T follicular helper cell (primary cell): Measurements from ENCODE around the gene ALDH1A2.

Experiments
- DNase-seq: peaks from one replicate; pipeline ENCODE4 v3.0.0-alpha.2; 2020; ENCODE audit warnings: low read depth

Gene ALDH1A2

GRCh38 chr15:57994221-57995049 lies 71.1 kb downstream of the ALDH1A2 start:
- no peak for DNase-seq

- no peak for DNase-seq
These were observed 71.9 kb downstream of the ALDH1A2 start for GRCh38 chr15:57993409-57994145.

- DNase-seq, result no peak
These were observed 72.7 kb downstream of the ALDH1A2 start for GRCh38 chr15:57992761-57993355.

GRCh38 chr15:57973534-57973933 lies 92.0 kb downstream of the ALDH1A2 start:
- DNase-seq, result no peak

GRCh38 chr15:57972864-57973263 lies 92.6 kb downstream of the ALDH1A2 start:
- DNase-seq, result no peak

- no peak for DNase-seq
These were observed 95.5 kb downstream of the ALDH1A2 start for GRCh38 chr15:57969996-57970395.

GRCh38 chr15:57969355-57969754 lies 96.2 kb downstream of the ALDH1A2 start:
- no peak for DNase-seq

GRCh38 chr15:57962887-57963286 lies 102.6 kb downstream of the ALDH1A2 start:
- DNase-seq, result no peak

GRCh38 chr15:57961919-57962318 lies 103.6 kb downstream of the ALDH1A2 start:
- no peak for DNase-seq

- no peak for DNase-seq
These were observed 108.4 kb downstream of the ALDH1A2 start for GRCh38 chr15:57957113-57957512.

GRCh38 chr15:57953874-57954273 lies 111.6 kb downstream of the ALDH1A2 start:
- DNase-seq, result no peak

- DNase-seq, result no peak
These were observed 114.1 kb downstream of the ALDH1A2 start for GRCh38 chr15:57951328-57951932.

- no peak for DNase-seq
These were observed 115.0 kb downstream of the ALDH1A2 start for GRCh38 chr15:57950381-57950946.

- DNase-seq, result no peak
These were observed 116.1 kb downstream of the ALDH1A2 start for GRCh38 chr15:57949374-57949943.

- DNase-seq, result no peak
These were observed 116.9 kb downstream of the ALDH1A2 start for GRCh38 chr15:57948351-57949289.

GRCh38 chr15:57947781-57948180 lies 117.7 kb downstream of the ALDH1A2 start:
- DNase-seq, result no peak

GRCh38 chr15:57947282-57947681 lies 118.2 kb downstream of the ALDH1A2 start:
- no peak for DNase-seq

GRCh38 chr15:57946491-57947048 lies 118.9 kb downstream of the ALDH1A2 start:
- DNase-seq, result no peak

- DNase-seq, result no peak
These were observed 119.9 kb downstream of the ALDH1A2 start for GRCh38 chr15:57945616-57946015.

GRCh38 chr15:57943754-57944420 lies 121.6 kb downstream of the ALDH1A2 start:
- no peak for DNase-seq
